ENCODE data around the gene FTSJ3.

DNA sequence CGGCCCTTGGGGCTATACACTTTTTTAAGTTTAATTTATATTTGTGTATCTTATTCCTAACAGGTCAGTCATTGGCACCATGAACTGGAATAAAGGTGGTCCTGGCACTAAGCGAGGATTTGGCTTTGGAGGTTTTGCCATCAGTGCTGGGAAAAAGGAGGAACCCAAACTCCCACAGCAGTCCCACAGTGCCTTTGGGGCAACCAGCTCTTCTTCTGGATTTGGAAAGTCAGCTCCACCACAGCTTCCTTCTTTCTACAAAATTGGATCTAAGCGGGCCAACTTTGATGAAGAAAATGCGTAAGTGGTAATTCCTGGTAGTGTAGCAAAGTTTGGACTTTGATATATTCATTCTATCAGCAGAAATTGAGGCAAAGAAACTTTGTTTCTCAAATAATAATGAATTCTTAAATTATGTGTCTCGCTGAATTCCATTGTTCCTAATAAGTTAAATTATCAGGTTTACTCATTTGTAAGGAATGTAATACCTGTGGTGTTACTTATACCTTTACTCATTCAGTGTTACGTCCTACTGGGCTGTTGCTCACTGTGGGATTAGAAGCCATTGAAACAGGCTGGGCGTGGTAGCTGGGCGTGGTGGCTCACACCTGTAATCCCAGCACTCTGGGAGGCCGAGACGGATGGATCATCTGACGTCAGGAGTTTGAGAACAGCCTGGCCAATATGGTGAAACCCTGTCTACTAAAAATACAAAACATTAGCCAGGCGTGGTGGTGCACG lies 40.3 kb downstream of the FTSJ3 start:
- TF ChIP-seq, protein P1, sequence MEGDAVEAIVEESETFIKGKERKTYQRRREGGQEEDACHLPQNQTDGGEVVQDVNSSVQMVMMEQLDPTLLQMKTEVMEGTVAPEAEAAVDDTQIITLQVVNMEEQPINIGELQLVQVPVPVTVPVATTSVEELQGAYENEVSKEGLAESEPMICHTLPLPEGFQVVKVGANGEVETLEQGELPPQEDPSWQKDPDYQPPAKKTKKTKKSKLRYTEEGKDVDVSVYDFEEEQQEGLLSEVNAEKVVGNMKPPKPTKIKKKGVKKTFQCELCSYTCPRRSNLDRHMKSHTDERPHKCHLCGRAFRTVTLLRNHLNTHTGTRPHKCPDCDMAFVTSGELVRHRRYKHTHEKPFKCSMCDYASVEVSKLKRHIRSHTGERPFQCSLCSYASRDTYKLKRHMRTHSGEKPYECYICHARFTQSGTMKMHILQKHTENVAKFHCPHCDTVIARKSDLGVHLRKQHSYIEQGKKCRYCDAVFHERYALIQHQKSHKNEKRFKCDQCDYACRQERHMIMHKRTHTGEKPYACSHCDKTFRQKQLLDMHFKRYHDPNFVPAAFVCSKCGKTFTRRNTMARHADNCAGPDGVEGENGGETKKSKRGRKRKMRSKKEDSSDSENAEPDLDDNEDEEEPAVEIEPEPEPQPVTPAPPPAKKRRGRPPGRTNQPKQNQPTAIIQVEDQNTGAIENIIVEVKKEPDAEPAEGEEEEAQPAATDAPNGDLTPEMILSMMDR (conservative IDR thresholded peaks at IDR 0.05) = no peak
- no peak for TF ChIP-seq EZH2 (IDR thresholded peaks at IDR 0.05; ENCODE audit: low read depth)

Data from PC-9 (cell line).